ENCODE measurements around the gene EPHA8. TPM values are rescaled to one million over a fixed set of nuclear protein-coding genes. Genes with fewer than 3 reads are reported as not detected.

EPHA8 gene
- polyA plus RNA-seq, 1 donor from 2014 or later, result not detected

DNA sequence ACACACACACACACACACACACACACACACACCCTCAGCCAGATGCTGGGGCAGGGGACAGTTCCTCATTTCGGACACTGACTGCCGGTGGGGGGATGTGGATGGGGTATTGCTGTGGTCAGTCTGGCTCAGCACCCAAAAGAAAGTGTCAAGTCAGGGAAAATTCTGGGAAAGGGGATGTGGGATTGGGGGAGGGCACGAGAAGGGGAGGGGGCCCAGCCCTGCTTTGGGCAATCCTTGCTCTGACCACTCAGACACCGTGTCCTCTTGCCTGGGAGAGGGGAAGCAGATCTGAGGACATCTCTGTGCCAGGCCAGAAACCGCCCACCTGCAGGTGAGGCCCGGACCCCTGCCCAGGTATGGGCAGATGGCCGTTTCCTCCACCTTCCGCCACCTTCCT is 80.1 kb downstream of the EPHA8 start, which contains the start of gene C1QC:
TSS of gene C1QC (plus strand) at position 253 of the 400 bp plus-strand sequence. CDS start 391 bp downstream, outside the sequence.
- Mint-ChIP-seq H3K9me3 (no peaks in the 10 kb centered on the region), H3K36me3 (no peaks in the 10 kb centered on the region), H3K27me3 (peaks cover 6% of the 10 kb centered on the region), H3K27ac (no peak within 1 kb of the TSS), H3K4me1 (no peaks in the 10 kb centered on the region), H3K4me3 (no peak within 1 kb of the TSS)

DNA sequence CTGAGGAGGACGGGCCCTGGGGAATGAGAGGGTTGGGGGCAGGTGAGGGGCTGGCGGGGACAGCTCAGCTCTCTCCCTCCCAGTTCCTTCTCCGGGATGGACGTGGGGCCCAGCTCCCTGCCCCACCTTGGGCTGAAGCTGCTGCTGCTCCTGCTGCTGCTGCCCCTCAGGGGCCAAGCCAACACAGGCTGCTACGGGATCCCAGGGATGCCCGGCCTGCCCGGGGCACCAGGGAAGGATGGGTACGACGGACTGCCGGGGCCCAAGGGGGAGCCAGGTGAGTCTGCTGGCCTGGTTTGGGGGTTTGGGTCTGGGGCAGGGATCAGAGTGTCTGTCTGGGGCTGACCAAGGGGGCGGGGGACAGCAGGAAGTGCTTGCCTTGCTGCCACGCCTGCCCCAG is 80.6 kb downstream of the EPHA8 start:
- H3K4me1 Mint-ChIP-seq, result no peaks in the 10 kb centered on the region
- H3K27me3 Mint-ChIP-seq, result peaks cover 6% of the 10 kb centered on the region
- no peaks in the 10 kb centered on the region for H3K9me3 Mint-ChIP-seq
- H3K4me3 Mint-ChIP-seq, result no peak overlapping the region
- no peaks in the 10 kb centered on the region for H3K36me3 Mint-ChIP-seq
- no peak overlapping the region for H3K27ac Mint-ChIP-seq

- H3K36me3 Mint-ChIP-seq, result no peaks in the 10 kb centered on the region
- H3K9me3 Mint-ChIP-seq, result no peaks in the 10 kb centered on the region
- H3K4me3 Mint-ChIP-seq, result no peak overlapping the region
- peak overlapping the region in 1 of 3 donors; percentile 43 for H3K27ac Mint-ChIP-seq
- H3K4me1 Mint-ChIP-seq, result no peaks in the 10 kb centered on the region
- peaks cover 4% of the 10 kb centered on the region for H3K27me3 Mint-ChIP-seq
These were observed 82.6 kb downstream of the EPHA8 start for GRCh38 chr1:22645931-22646330.

GRCh38 chr1:22646384-22646783 is 83.1 kb downstream of the EPHA8 start:
- Mint-ChIP-seq H3K27ac (no peak overlapping the region), H3K36me3 (no peaks in the 10 kb centered on the region), H3K9me3 (no peaks in the 10 kb centered on the region), H3K4me3 (no peak overlapping the region), H3K27me3 (peaks cover 4% of the 10 kb centered on the region), H3K4me1 (no peaks in the 10 kb centered on the region)

- Mint-ChIP-seq H3K4me1 (no peaks in the 10 kb centered on the region), H3K27me3 (peaks cover 8% of the 10 kb centered on the region), H3K27ac (no peak overlapping the region), H3K4me3 (no peak overlapping the region), H3K36me3 (no peaks in the 10 kb centered on the region), H3K9me3 (no peaks in the 10 kb centered on the region)
These were observed 86.9 kb downstream of the EPHA8 start for GRCh38 chr1:22650089-22650693.

DNA sequence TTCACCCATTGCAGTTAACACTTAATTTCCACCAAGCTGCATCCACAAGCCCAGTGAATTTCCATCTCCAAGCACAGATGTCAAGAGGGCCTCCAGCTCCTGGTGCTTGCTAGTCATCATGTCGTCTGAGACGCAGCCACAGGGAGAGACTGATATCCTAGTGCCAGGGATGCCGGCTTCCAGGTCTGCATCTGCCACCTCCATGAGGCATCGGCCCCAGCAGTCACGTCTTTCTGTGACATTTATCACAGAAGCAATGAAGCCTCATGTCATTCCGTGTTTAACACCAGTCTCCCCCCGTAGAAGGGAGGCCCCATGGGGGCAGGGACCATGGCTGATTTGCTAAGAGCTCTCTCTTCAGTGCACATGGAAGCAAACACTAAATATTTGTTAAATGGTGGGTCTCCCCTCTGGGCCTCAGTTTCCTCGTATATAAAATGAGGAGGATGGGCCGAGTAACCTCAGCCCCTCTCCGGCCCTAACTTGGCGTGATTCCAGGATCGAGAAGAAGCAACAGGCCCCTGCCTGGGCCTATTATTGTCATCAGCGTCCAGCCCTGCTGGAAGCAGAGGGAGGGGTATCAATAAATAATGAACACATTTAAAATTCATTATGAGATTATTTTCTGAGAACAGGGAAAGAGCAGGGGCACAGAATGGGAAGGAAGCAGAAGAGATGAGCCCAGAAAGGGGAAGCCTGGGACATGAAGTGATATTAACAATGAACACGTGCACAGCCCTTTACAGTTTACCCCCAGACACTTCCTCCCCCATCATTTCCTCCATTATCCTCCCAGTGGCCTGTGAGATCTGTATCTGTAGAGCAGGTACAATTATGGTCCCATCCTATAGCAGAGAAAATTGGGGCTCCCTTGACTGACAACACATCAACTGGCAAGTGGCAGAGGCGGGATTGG is 88.9 kb downstream of the EPHA8 start:
- Mint-ChIP-seq H3K4me1 (no peaks in the 10 kb centered on the region), H3K4me3 (no peak overlapping the region), H3K36me3 (no peaks in the 10 kb centered on the region), H3K27me3 (peaks cover 8% of the 10 kb centered on the region), H3K9me3 (no peaks in the 10 kb centered on the region), H3K27ac (no peak overlapping the region)

DNA sequence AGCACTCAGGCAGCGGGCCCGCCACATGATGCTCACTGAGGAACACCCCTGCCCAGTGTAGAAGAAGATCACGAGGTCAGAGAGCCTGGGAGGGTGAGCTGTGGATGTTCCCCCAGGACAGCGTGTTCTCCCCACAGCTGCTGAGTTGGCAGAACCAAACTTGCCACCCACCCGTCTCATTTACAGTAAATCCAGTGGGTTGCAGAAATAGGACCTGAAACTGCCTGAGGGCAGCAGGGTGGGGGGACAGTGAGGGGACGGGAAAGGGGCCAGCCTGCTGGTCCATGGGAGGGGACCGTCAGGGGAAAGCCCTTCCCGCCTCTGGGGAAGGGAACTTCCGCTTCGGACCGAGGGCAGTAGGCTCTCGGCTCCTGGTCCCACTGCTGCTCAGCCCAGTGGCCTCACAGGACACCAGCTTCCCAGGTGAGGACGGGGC is 89.6 kb downstream of the EPHA8 start, which contains the start of gene C1QB:
TSS of gene C1QB (plus strand) at position 356 of the 436 bp plus-strand sequence. CDS start 6,227 bp downstream, outside the sequence.
- Mint-ChIP-seq H3K4me1 (no peaks in the 10 kb centered on the region), H3K36me3 (no peaks in the 10 kb centered on the region), H3K9me3 (no peaks in the 10 kb centered on the region), H3K27me3 (peaks cover 8% of the 10 kb centered on the region), H3K27ac (no peak within 1 kb of the TSS), H3K4me3 (no peak within 1 kb of the TSS)

Other genes with a start within 250 kb of the EPHA8 start
- 5.0 TPM for gene ZBTB40, start 111.6 kb upstream of the EPHA8 start, polyA plus RNA-seq
- not detected for gene C1QA, start 73.1 kb downstream of the EPHA8 start, polyA plus RNA-seq
- not detected for gene C1QC, start 80.1 kb downstream of the EPHA8 start, polyA plus RNA-seq
- not detected for gene C1QB, start 89.7 kb downstream of the EPHA8 start, polyA plus RNA-seq
- not detected for gene EPHB2, start 147.3 kb downstream of the EPHA8 start, polyA plus RNA-seq

Measured in IgD-negative memory B cell (primary cell).